COR-L47 (cell line): ENCODE results near the gene ATXN1.

ENCODE experiments used
- DNase-seq: peaks from one replicate; lab custom pipeline; 2025; lab: John Stamatoyannopoulos, UW

The ATXN1 gene

DNA sequence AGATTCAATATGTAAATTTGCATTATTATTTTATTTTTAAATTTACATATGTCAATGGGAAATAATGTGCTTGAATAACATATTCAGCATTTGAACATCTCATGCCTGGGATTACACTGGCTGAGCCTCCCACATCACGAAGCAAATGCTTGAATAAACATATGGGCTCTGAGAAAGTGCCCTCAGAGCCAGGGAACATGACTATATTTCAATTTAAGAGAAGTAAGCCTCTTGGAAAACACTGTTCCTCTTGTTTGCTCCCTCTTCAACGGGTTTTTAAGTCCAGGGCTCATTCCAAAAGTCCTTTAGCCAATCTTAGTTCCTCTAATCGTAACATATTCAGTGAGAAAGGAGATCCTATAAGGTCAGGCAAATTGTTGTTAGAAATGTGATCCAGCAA, 400.9 kb downstream of the ATXN1 start:
- DNase-seq, result no peak

DNA sequence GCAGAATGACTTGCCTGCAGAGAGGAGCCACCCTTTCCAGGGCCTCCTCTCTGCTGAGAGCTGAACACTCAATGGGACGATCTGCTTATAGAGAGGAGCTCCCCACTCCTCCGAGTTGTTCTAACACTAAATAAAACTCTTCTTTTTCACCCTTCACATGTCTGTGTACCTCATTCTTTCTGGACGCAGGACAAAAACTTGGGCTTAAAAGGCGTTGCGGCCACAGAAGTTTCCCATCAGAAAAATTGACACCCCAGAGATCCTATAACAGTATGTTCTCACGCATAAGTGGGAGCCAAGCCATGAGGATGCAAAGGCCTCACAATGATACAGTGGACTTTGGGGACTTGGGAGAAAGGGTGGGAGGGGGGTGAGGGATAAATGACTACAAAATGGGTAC, 401.7 kb downstream of the ATXN1 start:
- no peak for DNase-seq

DNA sequence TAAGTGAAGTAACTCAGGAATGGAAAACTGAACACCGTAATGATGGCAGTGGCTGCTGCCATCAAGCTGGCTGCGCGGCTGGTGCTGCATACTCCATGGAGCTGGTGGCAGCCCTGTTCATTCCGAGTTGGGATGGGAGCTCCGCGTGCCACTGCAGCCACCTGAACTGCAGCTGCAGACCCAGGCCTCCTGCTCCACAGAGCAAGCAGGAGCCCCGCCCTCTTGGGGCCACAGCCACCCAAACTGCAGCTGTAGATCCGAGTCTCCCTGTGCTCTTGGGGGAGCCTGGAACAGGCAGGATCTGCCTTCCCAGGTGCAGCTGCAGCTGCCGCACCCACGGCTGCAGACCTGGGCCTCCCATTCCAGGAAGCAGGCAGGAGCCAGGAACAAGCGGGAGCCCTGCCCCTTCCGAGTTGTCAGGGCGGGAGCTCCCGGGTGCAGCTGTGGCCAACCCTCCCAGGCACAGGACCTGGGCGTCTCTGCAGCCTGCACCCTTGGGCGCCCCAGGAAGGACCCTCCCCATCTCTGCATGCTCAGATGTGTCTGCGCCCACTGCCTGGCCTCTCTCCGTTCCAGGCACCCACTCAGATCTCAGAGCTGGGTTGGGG, 402.6 kb downstream of the ATXN1 start:
- DNase-seq, result no peak

DNA sequence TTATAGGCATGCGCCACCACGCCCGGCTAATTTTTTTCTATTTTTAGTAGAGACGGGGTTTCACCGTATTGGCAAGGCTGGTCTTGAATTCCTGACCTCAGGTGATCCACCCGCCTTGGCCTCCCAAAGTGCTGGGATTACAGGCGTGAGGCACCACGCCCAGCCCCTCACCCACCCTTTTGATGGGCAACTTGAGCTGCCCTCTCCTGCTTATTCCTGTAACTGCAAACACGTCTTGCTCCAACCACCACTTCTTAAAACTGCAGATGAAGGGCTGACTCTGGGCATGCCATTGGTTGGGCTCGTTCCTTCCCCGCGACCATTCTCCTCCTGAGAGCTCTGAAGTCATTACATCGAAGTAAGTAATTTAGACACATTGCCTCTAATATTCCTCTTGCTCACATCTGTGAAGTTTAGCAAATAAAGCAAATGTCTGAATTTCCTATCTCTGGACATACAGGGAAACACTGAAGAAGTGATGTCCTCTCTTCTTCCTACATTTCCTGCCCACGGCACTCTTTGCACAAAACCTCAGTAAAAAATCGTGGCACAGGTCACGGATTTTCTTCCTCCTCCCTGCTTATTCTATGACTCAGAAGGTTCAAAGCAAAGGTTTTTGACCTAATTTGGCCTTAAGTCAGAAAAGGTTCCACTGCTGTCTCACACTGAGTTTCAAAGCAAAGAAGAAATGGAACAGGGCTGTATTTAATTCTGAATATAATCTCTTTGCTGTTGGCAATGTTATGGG, 405.4 kb downstream of the ATXN1 start:
- DNase-seq, result no peak

DNA sequence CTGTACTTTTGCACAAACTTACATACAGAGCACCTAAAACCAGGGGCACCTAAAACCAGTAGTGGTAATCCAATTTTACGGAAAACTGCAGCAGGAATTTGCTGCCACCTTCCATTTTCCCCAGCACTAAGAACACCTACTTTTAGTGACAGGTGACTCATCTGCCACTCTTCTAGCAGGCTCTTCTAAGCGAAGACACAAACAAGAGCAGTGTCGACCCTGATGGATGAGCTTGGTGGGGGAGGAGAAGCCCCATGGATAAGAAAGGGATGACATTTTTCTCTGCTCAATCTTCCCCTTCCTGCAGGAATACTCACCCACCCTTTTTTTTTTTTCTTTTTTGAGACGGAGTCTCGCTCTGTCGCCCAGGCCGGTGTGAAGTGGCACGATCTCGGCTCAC, 406.0 kb downstream of the ATXN1 start:
- DNase-seq, result no peak

DNA sequence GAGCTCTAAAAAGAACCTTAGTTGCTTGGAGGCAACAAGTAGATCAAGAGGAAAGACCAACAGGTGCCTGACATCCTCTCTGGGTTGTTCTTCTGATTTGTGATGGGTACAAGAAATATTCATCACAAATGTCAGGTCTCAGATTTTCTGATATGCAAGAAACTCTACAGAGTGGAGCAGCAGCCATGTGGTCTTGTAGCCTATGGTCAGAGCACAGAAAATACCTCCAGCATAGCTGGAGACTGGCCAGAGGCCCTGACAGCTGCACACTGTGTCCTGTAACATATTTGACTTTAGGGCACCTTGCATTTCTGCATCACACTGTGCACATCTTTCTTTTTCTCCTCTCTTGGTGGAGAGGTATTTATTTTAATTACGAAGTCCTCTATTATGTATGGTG, 406.6 kb downstream of the ATXN1 start:
- no peak for DNase-seq

DNA sequence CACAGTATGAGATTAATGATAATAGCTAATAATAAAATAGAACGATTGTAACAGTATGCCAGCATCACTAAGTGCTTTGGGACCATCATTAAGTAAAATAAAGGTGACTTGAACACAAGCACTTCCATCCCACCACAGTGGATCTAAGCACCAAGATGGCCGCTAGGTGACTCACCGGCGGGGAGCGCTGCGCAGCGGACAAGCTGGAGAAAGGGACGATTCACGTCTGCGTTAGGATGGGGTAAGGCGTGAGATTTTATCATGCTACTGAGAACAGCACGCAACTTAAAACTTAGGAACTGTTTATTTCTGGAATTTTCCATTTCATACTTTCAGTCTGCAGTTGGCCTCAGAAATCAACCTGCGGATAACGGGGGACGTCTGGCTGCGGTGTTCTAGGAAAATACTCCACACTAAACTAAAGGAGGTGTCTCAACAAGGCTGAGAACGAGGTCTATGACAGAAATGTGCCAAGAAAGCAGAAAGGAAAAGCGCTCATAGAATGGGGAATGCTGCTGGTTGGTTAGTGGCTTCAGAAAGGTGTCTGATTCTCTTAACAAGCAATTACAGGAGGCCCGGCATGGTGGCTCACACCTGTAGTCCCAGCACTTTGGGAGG, 408.3 kb downstream of the ATXN1 start:
- DNase-seq, result no peak

DNA sequence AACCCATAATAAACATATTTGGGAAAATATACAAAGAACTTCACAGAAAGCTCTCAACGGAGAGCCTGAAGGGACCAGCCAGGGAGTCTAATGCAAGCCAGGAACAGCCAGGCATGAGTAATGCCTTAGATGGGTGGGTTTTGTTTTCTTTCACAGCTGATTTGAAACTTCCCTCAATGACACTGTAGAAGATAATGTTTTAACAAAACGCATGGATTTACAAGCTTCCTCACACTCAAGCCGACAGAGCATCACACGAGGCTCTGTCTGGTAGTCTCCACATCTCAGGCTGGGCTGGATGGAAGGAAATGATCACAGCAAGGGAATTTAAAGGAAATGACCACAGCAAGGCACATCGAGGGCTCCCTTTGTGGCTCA, 409.0 kb downstream of the ATXN1 start:
- no peak for DNase-seq

DNA sequence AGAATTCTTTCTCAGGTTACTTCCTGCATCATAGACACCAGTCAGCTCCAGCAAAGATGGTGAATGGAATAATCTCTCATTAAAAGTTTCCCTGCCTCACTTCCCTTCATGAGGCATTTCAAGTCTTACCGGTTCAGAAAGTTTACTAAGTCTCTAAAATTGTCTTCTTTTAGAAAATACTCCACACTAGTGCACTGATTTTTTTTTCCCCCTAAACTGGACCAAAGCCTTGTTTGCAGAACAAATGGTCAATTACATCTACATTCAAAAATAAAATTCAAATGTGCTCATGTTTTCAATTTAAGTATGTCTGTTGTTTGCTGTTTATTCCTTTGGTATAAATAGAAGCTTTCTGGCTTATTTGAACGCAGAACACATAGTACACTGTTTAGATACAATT, 411.7 kb downstream of the ATXN1 start:
- no peak for DNase-seq

DNA sequence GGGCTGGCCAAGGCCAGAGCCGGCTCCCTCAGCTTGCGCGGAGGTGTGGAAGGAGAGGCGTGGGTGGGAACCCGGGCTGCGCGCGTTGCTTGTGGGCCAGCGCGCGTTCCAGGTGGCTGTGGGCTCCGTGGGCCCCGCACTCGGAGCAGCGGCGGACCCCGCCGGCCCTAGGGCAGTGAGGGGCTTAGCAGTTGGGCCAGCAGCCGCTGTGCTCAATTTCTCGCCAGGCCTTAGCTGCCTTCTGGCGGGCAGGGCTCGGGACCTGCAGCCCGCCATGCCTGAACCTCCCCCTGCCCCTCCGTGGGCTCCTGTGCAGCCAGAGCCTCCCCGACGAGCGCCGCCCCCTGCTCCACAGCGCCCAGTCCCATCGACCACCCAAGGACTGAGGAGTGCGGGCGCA, 414.4 kb downstream of the ATXN1 start:
- DNase-seq, result no peak

DNA sequence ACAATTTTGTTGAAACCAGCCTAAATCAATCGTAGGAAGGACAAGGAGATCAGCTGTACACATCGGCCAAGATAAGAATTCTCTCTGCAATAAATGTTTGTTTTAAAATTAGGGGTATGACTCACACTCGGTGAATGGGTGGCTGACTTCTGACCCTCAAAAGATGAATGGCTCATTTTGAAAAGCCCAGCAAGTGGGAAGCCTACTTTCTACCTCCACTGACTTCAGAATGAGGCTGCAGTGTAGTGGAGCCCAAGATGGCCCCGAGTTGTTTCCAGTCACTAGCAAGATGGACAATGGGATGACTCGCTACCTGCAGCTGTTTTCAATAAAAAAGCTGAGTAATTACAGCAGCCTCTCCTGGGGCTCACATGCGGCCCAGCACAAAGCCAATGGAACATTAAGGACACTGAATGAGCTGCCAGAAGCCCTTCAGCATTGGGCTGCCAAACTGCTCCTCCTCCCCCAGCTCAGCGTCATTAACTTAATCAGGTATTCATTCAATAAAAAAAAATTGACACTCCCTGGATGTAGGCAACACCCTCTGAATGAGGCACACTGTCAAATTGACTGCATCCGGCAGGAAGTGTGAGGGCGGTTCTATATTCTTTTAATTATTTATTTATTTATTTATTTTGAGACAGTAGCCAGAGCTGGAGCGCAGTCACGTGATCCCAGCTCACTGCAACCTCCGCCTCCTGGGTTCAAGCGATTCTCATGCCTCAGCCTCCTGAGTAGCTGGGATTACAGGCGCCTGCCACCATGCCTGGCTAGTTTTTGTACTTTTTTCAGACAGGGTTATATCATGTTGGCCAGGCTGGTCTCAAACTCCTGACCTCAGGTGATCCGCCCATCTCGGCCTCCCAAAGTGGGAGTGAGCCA, 415.6 kb downstream of the ATXN1 start:
- peak; percentile 70 for DNase-seq

DNA sequence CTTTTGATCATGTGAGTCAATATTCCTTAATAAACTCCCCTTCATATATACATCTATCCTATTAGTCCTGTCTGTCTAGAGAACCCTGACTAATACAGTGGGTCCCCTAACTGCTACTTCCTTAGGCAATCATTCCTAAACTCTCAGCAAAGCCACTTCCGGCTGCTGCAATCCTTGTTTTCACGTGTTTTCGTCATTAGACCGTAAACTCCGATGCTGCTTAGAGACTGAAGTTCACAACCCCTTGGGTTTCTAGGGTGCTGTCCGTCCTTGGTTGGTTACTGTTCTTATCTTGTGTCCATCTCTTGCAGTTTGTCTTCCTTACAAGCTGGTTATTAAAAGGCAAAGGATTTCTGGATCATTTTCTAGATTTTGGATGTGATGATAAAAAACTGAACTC, 416.5 kb downstream of the ATXN1 start:
- no peak for DNase-seq

DNA sequence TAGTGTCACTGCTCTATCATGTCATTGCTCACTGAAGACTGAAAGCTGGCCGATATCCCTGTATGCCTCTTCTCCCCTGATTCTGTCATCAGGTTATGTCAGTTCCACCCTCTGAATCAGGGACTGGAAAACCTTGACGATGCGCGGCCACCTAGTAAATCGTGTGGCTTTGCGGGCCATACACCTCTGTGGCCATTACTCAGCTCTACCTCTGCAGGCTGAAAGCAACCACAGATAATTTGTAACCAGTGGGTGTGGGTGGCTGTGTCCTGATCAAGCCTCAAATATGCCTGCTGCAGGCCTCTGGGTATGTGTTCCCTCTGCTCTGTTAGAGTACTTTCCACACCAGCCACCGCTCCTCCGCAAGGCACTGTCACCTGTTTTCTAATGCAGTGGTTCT, 417.7 kb downstream of the ATXN1 start:
- DNase-seq, result no peak

DNA sequence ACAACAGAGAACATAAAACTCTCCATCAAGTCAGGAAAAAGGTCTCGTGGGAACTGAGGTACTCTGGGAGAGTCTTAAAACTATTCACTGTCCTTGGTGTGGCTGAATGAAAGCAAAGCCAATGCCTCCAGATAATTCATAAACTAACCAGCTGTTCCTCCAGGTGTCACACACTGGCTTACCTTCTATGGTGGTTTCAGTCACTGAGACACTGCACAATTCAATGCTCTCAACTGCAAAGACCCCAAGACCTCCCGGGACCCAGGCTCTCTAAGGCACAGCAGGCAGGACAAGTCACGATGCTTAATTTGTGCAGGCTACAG, 422.0 kb downstream of the ATXN1 start:
- no peak for DNase-seq

DNA sequence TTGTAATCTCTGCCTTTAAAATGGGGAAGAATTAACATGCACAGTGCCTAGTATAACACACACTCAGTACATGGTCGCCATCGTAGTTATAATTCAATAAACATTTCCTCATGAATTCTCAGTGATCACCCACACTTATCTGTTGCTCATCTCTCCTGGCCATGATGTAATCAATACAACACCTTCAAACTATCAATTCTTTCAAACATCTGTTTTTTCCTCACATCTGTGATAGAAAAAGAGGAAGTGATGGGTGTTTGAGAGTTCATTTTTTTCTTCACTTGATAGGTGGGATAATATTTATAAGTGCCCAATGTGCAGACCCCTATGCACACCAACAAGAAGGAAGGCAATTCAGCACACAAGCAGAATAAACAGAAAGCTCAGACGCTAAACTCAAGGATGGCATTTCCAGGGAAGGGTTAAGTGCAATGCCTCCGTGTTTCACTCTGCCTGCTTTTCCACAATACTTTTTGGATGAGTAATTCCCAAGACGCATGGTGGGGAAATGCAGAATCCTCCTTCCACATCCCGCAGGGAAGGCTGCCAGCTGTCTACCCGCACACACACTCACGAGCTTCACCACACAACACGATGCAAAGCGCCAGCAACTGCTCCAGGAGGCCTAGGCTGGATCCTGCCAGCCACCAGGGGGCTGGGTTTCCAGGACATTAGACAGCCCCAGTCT, 422.5 kb downstream of the ATXN1 start:
- no peak for DNase-seq

DNA sequence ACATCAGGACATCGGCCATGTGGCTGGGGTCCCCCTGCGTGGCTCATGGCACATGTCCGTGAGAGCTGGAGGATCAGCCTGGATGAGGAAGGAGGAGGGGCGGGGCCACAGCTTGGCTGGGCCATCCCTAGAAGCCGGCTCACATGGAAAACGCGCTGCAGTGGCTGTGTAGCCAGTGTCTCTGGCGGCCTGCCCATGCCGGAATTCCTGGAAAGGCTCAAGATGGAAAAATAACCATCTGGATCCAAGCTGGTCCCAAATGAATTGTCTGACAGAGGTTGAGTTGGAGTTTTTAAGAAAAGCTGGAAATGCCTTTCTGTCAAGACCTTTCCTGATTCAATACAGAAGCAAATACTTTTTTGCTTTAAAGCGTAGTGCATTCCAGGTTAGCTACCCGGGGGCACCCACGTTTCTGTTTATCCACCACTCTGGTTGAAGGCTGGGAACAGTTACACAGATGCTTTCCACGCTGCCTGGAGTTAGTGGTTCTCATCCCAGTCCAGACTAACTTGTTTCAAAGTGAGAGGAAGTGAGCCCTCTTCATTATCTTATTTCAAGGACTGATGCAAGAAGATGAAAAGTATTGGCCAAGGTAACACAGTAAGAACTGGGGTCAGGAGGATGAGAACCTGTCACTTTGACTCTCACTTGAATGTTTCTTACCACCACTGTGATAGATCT, 423.8 kb downstream of the ATXN1 start:
- no peak for DNase-seq

DNA sequence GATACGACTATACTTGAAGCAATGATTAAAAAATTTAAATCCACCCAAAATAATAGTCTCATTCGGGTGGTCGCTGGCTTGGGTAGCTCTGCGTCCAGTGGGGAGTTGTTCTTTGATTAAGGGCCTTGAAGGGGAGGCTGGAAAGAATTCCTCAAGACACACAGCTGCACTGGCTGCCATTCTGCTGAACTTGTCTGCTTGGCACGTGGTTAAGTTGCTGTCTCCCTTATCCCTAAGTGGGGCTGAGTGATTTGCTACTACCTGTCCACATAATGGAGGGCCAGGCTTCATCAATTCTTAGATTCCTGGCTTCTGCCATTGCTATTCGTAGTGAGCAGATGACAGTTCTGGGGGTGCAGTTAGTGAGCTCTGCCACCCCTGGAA, 424.4 kb downstream of the ATXN1 start:
- DNase-seq, result no peak

DNA sequence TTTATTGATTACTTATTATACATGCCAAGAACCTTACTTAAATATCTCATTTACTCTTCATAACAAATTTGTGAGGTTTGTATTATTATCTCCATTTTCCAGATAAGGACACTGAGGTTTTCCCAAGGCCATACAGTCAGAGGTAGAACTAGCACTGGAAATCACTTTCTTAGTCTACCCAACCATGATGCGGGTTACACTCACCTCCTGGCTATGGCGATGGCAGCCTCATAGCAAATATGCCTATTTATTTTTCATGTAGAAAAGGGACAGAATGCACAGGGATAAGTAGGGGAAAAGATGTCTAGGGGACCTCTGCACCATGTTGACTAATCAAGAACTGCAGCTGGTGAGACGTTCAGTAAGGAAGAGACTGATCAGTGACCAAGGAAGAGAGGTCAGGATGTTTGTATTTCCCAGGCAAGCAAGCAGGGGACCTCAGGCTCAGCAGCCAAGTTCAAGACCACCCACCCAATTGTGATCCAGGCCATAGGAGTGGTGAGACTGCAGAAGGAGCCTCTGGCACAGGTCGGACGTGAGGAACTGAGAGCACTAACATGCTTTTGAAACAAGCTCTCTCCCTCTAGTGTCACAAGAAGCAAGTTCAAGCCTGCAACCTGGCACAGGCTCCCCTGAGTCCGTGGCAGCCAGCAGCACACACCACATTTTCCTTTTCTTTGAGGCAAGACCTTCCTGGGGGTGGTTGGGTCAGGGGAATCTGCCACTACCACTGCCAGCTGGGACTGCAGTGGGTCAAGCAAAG, 425.0 kb downstream of the ATXN1 start:
- DNase-seq, result no peak

DNA sequence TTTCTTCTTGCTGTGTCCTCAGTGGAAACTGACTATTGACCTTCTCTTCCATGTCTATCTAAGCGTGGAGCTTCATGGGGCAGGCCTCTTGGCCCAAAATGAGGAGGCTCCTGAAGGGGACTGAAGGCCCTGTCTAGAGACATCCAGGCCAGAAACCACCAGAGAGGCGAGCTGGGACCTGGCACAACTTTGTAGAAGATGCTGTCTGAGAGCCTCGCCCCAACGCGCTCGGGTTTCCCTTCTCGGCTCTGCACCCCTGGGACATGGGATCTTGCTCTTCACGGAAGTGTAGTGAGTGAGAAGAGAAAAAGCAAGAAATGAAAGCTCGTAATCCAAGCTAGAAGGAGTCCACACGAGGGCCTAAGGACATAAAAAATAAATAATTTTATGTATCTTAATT, 426.1 kb downstream of the ATXN1 start:
- no peak for DNase-seq

DNA sequence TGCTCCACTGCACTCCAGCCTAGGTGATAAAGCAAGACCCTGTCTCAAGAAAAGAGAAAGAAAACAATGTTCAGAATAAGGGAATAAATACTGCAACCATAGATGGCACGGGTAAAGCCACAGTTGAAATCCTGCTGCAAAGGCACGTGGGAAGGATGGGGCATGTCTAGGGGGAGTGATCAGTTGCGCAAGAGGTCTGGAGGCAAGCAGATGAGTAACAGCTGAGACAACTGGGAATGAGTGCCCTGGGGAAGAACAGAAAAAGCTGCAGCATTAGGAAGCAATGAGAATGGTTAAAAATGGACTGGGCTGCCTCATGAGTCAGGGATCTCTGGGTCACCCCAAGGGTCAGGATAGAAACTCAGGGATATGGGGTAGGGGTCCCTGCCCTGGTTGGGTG, 426.6 kb downstream of the ATXN1 start:
- DNase-seq, result no peak

DNA sequence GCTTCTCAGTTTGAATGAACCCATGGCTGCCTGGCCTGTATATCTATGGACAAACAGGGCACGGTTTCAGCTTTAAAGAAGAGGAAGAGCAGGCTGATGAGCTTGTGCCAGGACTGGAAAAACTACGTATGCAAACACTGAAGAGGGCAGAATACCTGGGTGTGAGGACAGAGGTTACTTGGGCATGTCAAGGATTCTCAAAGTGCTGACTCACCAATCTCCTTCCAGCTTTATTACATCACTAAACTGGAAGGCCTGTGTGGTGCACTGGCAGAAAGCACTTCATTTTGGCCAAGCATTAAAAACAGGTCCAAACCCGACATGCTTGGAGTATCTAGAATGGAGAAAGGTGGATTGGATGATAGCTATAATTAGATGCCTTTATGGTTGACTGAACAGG, 427.7 kb downstream of the ATXN1 start:
- no peak for DNase-seq
